SK-N-MC (cell line): ENCODE measurements around the gene PRDM10.

ENCODE experiments used
- EZH2 ChIP-seq: fragments of 200-600 bp; sonication (generic); IDR thresholded peaks from one replicate; pipeline ENCODE4 v1.6.1; 2017; ENCODE audit warnings: antibody characterized with exemption
- FOXP2 ChIP-seq: optimal IDR thresholded peaks from 2 replicates; pipeline ENCODE3; 2011; ENCODE audit warnings: mild to moderate bottlenecking, moderate library complexity; ENCODE audit not compliant: insufficient read depth; ENCODE audit errors: extremely low read length, control extremely low read depth
- POLR2AphosphoS5 ChIP-seq: IDR thresholded peaks from 2 replicates; pipeline ENCODE4 v1.6.1; 2012; ENCODE audit warnings: mild to moderate bottlenecking, low read depth, low read length, borderline replicate concordance

- TF ChIP-seq POLR2AphosphoS5 (no peak), FOXP2 (no peak), EZH2 (no peak)
These were observed 5.7 kb upstream of the PRDM10 start for GRCh38 chr11:130008326-130008725.
